ENCODE results near the gene POLA2.

POLA2 gene

GRCh38 chr11:65287601-65288000 is 25.8 kb downstream of the POLA2 start:
- no peak for DNase-seq

GRCh38 chr11:65288706-65289536 is 27.2 kb downstream of the POLA2 start:
- DNase-seq, result no peak

- peak; percentile 98 for DNase-seq
These were observed 28.8 kb downstream of the POLA2 start for GRCh38 chr11:65290448-65291165.

GRCh38 chr11:65291613-65292012 is 29.9 kb downstream of the POLA2 start:
- peak; percentile 80 for DNase-seq

- no peak for DNase-seq
These were observed 31.1 kb downstream of the POLA2 start for GRCh38 chr11:65292890-65293289.

- DNase-seq, result no peak
These were observed 32.2 kb downstream of the POLA2 start for GRCh38 chr11:65293909-65294381.

- no peak for DNase-seq
These were observed 33.2 kb downstream of the POLA2 start for GRCh38 chr11:65295001-65295400.

GRCh38 chr11:65295571-65296341 is 34.0 kb downstream of the POLA2 start:
- DNase-seq, result no peak

- no peak for DNase-seq
These were observed 35.4 kb downstream of the POLA2 start for GRCh38 chr11:65297026-65297672.

GRCh38 chr11:65298131-65298535 is 36.4 kb downstream of the POLA2 start:
- no peak for DNase-seq

GRCh38 chr11:65298655-65299179 is 37.0 kb downstream of the POLA2 start:
- peak; percentile 63 for DNase-seq

- no peak for DNase-seq
These were observed 39.0 kb downstream of the POLA2 start for GRCh38 chr11:65300621-65301275.

GRCh38 chr11:65301491-65302329 is 39.9 kb downstream of the POLA2 start:
- no peak for DNase-seq

- DNase-seq, result no peak
These were observed 41.8 kb downstream of the POLA2 start for GRCh38 chr11:65303555-65303954.

- no peak for DNase-seq
These were observed 42.3 kb downstream of the POLA2 start for GRCh38 chr11:65304110-65304509.

GRCh38 chr11:65304613-65305012 is 42.9 kb downstream of the POLA2 start:
- no peak for DNase-seq

- no peak for DNase-seq
These were observed 43.9 kb downstream of the POLA2 start for GRCh38 chr11:65305501-65306268.

- no peak for DNase-seq
These were observed 45.8 kb downstream of the POLA2 start for GRCh38 chr11:65307298-65308229.
